Body of pancreas (tissue), 4 donors: ENCODE results near the gene ZNF268.

ENCODE experiments used
- POLR2A ChIP-seq, 3 donors: fragments of 450-650 bp; IDR thresholded peaks; one replicate each; pipeline ENCODE4 v1.6.1; 2016; ENCODE audit warnings: antibody characterized with exemption in 3 of 3, mild to moderate bottlenecking in 2 of 3
- TF ChIP-seq, protein P1 (sequence below), 7 experiments: fragments of 450-650 bp in 4 of 7; fragments of 200-600 bp in 3 of 7; sonication (generic) in 3 of 7; IDR thresholded peaks; one replicate each; pipeline ENCODE4 v1.5.1; 2016 to 2019; ENCODE audit warnings: antibody characterized with exemption in 7 of 7

DNA sequence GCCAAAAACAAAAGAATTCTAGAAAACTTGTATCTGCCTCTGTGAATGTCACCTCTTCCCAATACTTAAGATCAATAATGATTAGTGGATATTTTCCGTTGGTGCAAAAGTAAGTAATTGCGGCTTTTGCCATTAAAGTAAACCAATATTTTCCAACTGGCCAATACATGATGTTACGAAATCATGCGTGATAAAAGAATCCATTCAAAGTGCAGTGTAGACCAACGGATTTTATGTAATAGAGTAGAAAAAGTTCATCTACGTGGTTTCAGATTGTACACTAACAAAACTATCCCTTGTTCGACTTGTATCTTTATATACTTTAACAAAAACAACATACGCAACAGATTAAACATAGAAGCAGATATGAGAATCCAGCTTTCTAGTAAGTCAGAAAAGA is 626 bp upstream of the ZNF268 start:
- TF ChIP-seq, protein P1, sequence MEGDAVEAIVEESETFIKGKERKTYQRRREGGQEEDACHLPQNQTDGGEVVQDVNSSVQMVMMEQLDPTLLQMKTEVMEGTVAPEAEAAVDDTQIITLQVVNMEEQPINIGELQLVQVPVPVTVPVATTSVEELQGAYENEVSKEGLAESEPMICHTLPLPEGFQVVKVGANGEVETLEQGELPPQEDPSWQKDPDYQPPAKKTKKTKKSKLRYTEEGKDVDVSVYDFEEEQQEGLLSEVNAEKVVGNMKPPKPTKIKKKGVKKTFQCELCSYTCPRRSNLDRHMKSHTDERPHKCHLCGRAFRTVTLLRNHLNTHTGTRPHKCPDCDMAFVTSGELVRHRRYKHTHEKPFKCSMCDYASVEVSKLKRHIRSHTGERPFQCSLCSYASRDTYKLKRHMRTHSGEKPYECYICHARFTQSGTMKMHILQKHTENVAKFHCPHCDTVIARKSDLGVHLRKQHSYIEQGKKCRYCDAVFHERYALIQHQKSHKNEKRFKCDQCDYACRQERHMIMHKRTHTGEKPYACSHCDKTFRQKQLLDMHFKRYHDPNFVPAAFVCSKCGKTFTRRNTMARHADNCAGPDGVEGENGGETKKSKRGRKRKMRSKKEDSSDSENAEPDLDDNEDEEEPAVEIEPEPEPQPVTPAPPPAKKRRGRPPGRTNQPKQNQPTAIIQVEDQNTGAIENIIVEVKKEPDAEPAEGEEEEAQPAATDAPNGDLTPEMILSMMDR (IDR thresholded peaks at IDR 0.05) = no peak
- TF ChIP-seq POLR2A (IDR thresholded peaks at IDR 0.05) = no peak
